Mesodermal cell (in vitro differentiated cells): ENCODE measurements around the gene TRIOBP.
"Not testable (repeated sequence)": the region's sequence is repeated elsewhere in the genome, so short reads cannot be mapped to it uniquely, and the experiment has no call there.

ENCODE experiments used
- H3K27ac ChIP-seq: 2 replicates; pipeline ENCODE4 v1.7.0; 2013; ENCODE audit warnings: mild to moderate bottlenecking, low read depth, low read length, moderate library complexity; ENCODE audit not compliant: severe bottlenecking
- H3K36me3 ChIP-seq: 2 replicates; pipeline ENCODE4 v1.7.1; 2013; ENCODE audit warnings: mild to moderate bottlenecking, low read length, moderate library complexity; ENCODE audit not compliant: control insufficient read depth, insufficient read depth
- H3K4me1 ChIP-seq: one replicate; pipeline ENCODE4 v1.7.1; 2013; ENCODE audit warnings: mild to moderate bottlenecking, low read length; ENCODE audit not compliant: insufficient read depth, control insufficient read depth, poor library complexity, severe bottlenecking
- H3K4me3 ChIP-seq: 2 replicates; pipeline ENCODE4 v1.7.0; 2013; ENCODE audit warnings: low read length, control low read depth, mild to moderate bottlenecking; ENCODE audit not compliant: insufficient read depth, poor library complexity, severe bottlenecking; ENCODE audit errors: extremely low read depth
- H3K9me3 ChIP-seq: 2 replicates; pipeline ENCODE4 v1.7.1; 2013; ENCODE audit warnings: mild to moderate bottlenecking, low read length, moderate library complexity; ENCODE audit not compliant: control insufficient read depth
- WGBS, 2 experiments: methylation state at CpG; one replicate each; pipeline ENCODE4 v1.1.5; 2013; ENCODE audit warnings: missing lambda C conversion rate in 2 of 2; ENCODE audit not compliant: insufficient coverage in 2 of 2; 5-methylcytosine and 5-hydroxymethylcytosine counted together

Gene TRIOBP

GRCh38 chr22:37696260-37696656 is 590 bp upstream of the TRIOBP start:
- not testable (repeated sequence) for H3K9me3 ChIP-seq, H3K4me1 ChIP-seq, H3K4me3 ChIP-seq
- Histone ChIP-seq H3K36me3 (peaks cover 34% of the 10 kb centered on the region), H3K27ac (peak overlapping the region; percentile 66)
- 22 to 35% methylated on average over 8 to 11 of the region's 13 CpGs for WGBS, 2 experiments

- Histone ChIP-seq H3K9me3 (no peaks in the 10 kb centered on the region), H3K4me3 (peak overlapping the region; percentile 62), H3K4me1 (no peaks in the 10 kb centered on the region), H3K36me3 (peaks cover 39% of the 10 kb centered on the region), H3K27ac (peak overlapping the region; percentile 84)
- 0% methylated on average over 2 of the region's 3 CpGs; no CpG with 5 or more reads in 1 of the 2 experiments for WGBS, 2 experiments
Measured at GRCh38 chr22:37697538-37697835, 639 bp downstream of the TRIOBP start.

- H3K9me3 ChIP-seq = no peaks in the 10 kb centered on the region
- no peak overlapping the region for H3K4me3 ChIP-seq
- no peaks in the 10 kb centered on the region for H3K4me1 ChIP-seq
- 88 to 97% methylated on average over 4 to 6 of the region's 8 CpGs for WGBS, 2 experiments
- H3K27ac ChIP-seq = no peak overlapping the region
- H3K36me3 ChIP-seq = peaks cover 56% of the 10 kb centered on the region
Measured at GRCh38 chr22:37701141-37701786, 4.4 kb downstream of the TRIOBP start.

GRCh38 chr22:37703906-37704305 is 7.1 kb downstream of the TRIOBP start:
- Histone ChIP-seq H3K36me3 (peaks cover 64% of the 10 kb centered on the region), H3K4me3 (no peak overlapping the region), H3K4me1 (no peaks in the 10 kb centered on the region), H3K27ac (no peak overlapping the region), H3K9me3 (no peaks in the 10 kb centered on the region)
- 100% methylated on average over 1 of the region's 7 CpGs for WGBS, 2 experiments

- Histone ChIP-seq H3K4me3 (no peak overlapping the region), H3K27ac (no peak overlapping the region), H3K4me1 (no peaks in the 10 kb centered on the region), H3K9me3 (no peaks in the 10 kb centered on the region), H3K36me3 (peaks cover 59% of the 10 kb centered on the region)
- 92 to 100% methylated on average over 2 of the region's 3 CpGs for WGBS, 2 experiments
Measured at GRCh38 chr22:37704645-37705044, 7.8 kb downstream of the TRIOBP start.

- Histone ChIP-seq H3K4me3 (no peak overlapping the region), H3K9me3 (no peaks in the 10 kb centered on the region), H3K4me1 (no peaks in the 10 kb centered on the region), H3K36me3 (peaks cover 58% of the 10 kb centered on the region), H3K27ac (no peak overlapping the region)
- 88 to 93% methylated on average over 2 of the region's 3 CpGs for WGBS, 2 experiments
Measured at GRCh38 chr22:37705205-37705604, 8.4 kb downstream of the TRIOBP start.

GRCh38 chr22:37708580-37709444 is 12.0 kb downstream of the TRIOBP start:
- no peaks in the 10 kb centered on the region for H3K9me3 ChIP-seq
- no peak overlapping the region for H3K4me3 ChIP-seq
- H3K27ac ChIP-seq = no peak overlapping the region
- peaks cover 54% of the 10 kb centered on the region for H3K36me3 ChIP-seq
- WGBS, 2 experiments = 91 to 94% methylated on average over 19 to 24 of the region's 25 CpGs
- H3K4me1 ChIP-seq = no peaks in the 10 kb centered on the region

- no peaks in the 10 kb centered on the region for H3K4me1 ChIP-seq
- H3K9me3 ChIP-seq = no peaks in the 10 kb centered on the region
- H3K27ac ChIP-seq = no peak overlapping the region
- 94 to 100% methylated on average over 3 to 7 of the region's 15 CpGs for WGBS, 2 experiments
- H3K36me3 ChIP-seq = peaks cover 58% of the 10 kb centered on the region
- no peak overlapping the region for H3K4me3 ChIP-seq
Measured at GRCh38 chr22:37709445-37709765, 12.6 kb downstream of the TRIOBP start.

- Histone ChIP-seq H3K36me3 (peaks cover 57% of the 10 kb centered on the region), H3K4me1 (no peaks in the 10 kb centered on the region), H3K9me3 (no peaks in the 10 kb centered on the region), H3K4me3 (no peak overlapping the region), H3K27ac (no peak overlapping the region)
- WGBS, 2 experiments = 85 to 89% methylated on average over 1 to 3 of the region's 3 CpGs
Measured at GRCh38 chr22:37710675-37711074, 13.8 kb downstream of the TRIOBP start.

- Histone ChIP-seq H3K4me3 (no peak overlapping the region), H3K27ac (no peak overlapping the region), H3K9me3 (no peaks in the 10 kb centered on the region), H3K36me3 (peaks cover 57% of the 10 kb centered on the region), H3K4me1 (no peaks in the 10 kb centered on the region)
- WGBS, 2 experiments = 95 to 100% methylated on average over 4 to 5 of the region's 10 CpGs
Measured at GRCh38 chr22:37711490-37711889, 14.6 kb downstream of the TRIOBP start.

GRCh38 chr22:37713761-37714160 is 16.9 kb downstream of the TRIOBP start:
- H3K4me1 ChIP-seq = no peaks in the 10 kb centered on the region
- H3K4me3 ChIP-seq = no peak overlapping the region
- H3K36me3 ChIP-seq = peaks cover 55% of the 10 kb centered on the region
- no peaks in the 10 kb centered on the region for H3K9me3 ChIP-seq
- 92 to 98% methylated on average over 4 to 6 of the region's 7 CpGs for WGBS, 2 experiments
- no peak overlapping the region for H3K27ac ChIP-seq
